Measurements from ENCODE around the gene GLA.

- TF ChIP-seq CTCF (IDR thresholded peaks at IDR 0.05), result no peak
- peak in 1 of 2 donors; percentile 33 for TF ChIP-seq POLR2A (IDR thresholded peaks at IDR 0.05)
These were observed 59.1 kb downstream of the GLA start, which contains the start of gene TIMM8A for GRCh38 chrX:101348452-101349192.

Measured in uterus (tissue), 2 donors.